ENCODE measurements around the gene LRRC52. TPM values are rescaled to one million over a fixed set of nuclear protein-coding genes. Genes with fewer than 3 reads are reported as not detected.

LRRC52 gene
- total RNA-seq, 1 experiment from 2014 or later, result not detected

DNA sequence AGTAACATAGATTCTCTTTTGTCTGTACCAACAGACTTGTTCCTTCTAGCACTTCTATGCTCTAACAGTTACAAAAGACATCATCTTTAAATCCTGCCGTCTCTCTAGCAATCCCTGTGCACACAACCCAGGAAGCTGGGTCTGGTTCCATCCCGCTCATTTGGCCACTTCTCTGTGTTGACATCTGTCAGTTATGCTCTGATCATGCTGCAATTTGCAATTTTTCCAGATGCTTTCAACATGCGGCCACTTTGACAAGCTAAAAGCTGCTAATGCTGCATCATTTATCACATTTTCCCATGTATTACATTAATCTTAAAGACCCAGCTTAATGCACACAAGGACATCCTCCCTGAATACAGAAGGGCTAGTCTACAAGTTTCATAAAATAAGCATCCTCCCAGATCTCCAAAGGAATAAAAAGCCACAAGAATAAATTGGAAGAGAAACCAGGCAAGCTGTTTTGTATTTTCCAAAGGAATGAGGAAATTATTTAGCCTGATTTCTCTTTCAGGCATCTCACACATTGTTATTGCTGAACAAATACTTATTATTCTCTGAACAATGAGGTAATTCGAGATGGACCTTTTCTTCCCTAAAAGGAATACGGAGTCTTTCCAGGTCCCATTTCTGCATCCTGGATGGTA is 19.0 kb upstream of the LRRC52 start:
- ChIA-PET POLR2A (no interaction called here), CTCF (no interaction called here)
- TF ChIP-seq ZNF396 (CRISPR knock-in tag; IDR thresholded peaks at IDR 0.05; ENCODE audit: borderline replicate concordance), result no peak
- TF ChIP-seq PRRX2 (CRISPR knock-in tag; IDR thresholded peaks at IDR 0.05), result no peak
- no peak for TF ChIP-seq OVOL2 (CRISPR knock-in tag; IDR thresholded peaks at IDR 0.05; ENCODE audit: borderline replicate concordance)
- peaks cover 23% of the 10 kb centered on the region for H3K4me1 Mint-ChIP-seq
- H3K9me3 Mint-ChIP-seq, result peaks cover 26% of the 10 kb centered on the region
- no peak overlapping the region for H3K27ac Mint-ChIP-seq
- H3K27me3 Mint-ChIP-seq (ENCODE audit: low read depth), result peaks cover 2% of the 10 kb centered on the region
- ATAC-seq (no peak), DNase-seq (ENCODE audit: low spot score) (no peak)
- H3K4me3 Mint-ChIP-seq, result no peak overlapping the region
- H3K36me3 Mint-ChIP-seq, result peaks cover 12% of the 10 kb centered on the region

- Mint-ChIP-seq H3K36me3 (peaks cover 12% of the 10 kb centered on the region), H3K4me3 (no peak overlapping the region), H3K4me1 (peaks cover 23% of the 10 kb centered on the region), H3K27me3 (ENCODE audit: low read depth) (peaks cover 2% of the 10 kb centered on the region), H3K27ac (no peak overlapping the region), H3K9me3 (peaks cover 18% of the 10 kb centered on the region)
- no peak for DNase-seq (ENCODE audit: low spot score)
- 0 out of 2 replicates have a peak, but pooled peaks have one; percentile 16 for ATAC-seq
- CTCF ChIA-PET, result no interaction called here
- POLR2A ChIA-PET, result no interaction called here
- no peak for TF ChIP-seq NFATC4 (CRISPR knock-in tag; IDR thresholded peaks at IDR 0.05)
- no peak for TF ChIP-seq ARID4B (CRISPR knock-in tag; IDR thresholded peaks at IDR 0.05; ENCODE audit: borderline replicate concordance)
- TF ChIP-seq ZNF671 (CRISPR knock-in tag; IDR thresholded peaks at IDR 0.05), result no peak
- no peak for TF ChIP-seq IRF1 (CRISPR knock-in tag; IDR thresholded peaks at IDR 0.05)
- no peak for TF ChIP-seq HMGA2 (CRISPR knock-in tag; IDR thresholded peaks at IDR 0.05)
- TF ChIP-seq ZNF396 (CRISPR knock-in tag; IDR thresholded peaks at IDR 0.05; ENCODE audit: borderline replicate concordance), result no peak
Observed at GRCh38 chr1:165525708-165526107, 18.1 kb upstream of the LRRC52 start.

GRCh38 chr1:165527251-165528007 is 16.4 kb upstream of the LRRC52 start:
- POLR2A ChIA-PET, result no interaction called here
- Mint-ChIP-seq H3K27ac (no peak overlapping the region), H3K36me3 (no peaks in the 10 kb centered on the region; the same call in 1 of the 2 replicates), H3K4me1 (peaks cover 23% of the 10 kb centered on the region), H3K27me3 (ENCODE audit: low read depth) (no peaks in the 10 kb centered on the region; the same call in 1 of the 2 replicates), H3K9me3 (peaks cover 2% of the 10 kb centered on the region), H3K4me3 (no peak overlapping the region)
- ATAC-seq (no peak), DNase-seq (ENCODE audit: low spot score) (no peak)
- CTCF ChIA-PET, result no interaction called here
- TF ChIP-seq FOXP1 (CRISPR knock-in tag; IDR thresholded peaks at IDR 0.05; ENCODE audit: borderline replicate concordance), result no peak
- no peak for TF ChIP-seq CBFB (CRISPR knock-in tag; IDR thresholded peaks at IDR 0.05; ENCODE audit: low read depth)
- TF ChIP-seq TP53 (CRISPR knock-in tag; IDR thresholded peaks at IDR 0.05), result no peak
- no peak for TF ChIP-seq MAX (CRISPR knock-in tag; IDR thresholded peaks at IDR 0.05)
- no peak for TF ChIP-seq ZNF263 (CRISPR knock-in tag; IDR thresholded peaks at IDR 0.05; ENCODE audit: low read depth)
- TF ChIP-seq, protein P1, sequence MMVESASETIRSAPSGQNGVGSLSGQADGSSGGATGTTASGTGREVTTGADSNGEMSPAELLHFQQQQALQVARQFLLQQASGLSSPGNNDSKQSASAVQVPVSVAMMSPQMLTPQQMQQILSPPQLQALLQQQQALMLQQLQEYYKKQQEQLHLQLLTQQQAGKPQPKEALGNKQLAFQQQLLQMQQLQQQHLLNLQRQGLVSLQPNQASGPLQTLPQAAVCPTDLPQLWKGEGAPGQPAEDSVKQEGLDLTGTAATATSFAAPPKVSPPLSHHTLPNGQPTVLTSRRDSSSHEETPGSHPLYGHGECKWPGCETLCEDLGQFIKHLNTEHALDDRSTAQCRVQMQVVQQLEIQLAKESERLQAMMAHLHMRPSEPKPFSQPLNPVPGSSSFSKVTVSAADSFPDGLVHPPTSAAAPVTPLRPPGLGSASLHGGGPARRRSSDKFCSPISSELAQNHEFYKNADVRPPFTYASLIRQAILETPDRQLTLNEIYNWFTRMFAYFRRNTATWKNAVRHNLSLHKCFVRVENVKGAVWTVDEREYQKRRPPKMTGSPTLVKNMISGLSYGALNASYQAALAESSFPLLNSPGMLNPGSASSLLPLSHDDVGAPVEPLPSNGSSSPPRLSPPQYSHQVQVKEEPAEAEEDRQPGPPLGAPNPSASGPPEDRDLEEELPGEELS (CRISPR knock-in tag; IDR thresholded peaks at IDR 0.05), result no peak
- no peak for TF ChIP-seq NR2C2 (CRISPR knock-in tag; IDR thresholded peaks at IDR 0.05)
- no peak for TF ChIP-seq ZNF532 (CRISPR knock-in tag; IDR thresholded peaks at IDR 0.05; ENCODE audit: borderline replicate concordance)
- no peak for TF ChIP-seq EMX1 (CRISPR knock-in tag; IDR thresholded peaks at IDR 0.05)
- no peak for TF ChIP-seq NFE2L1 (CRISPR knock-in tag; IDR thresholded peaks at IDR 0.05)
